GM18907 (cell line): ENCODE measurements around the gene PANX2.
"Not testable (repeated sequence)": the region's sequence is repeated elsewhere in the genome, so short reads cannot be mapped to it uniquely, and the experiment has no call there.

Source experiments
- ATAC-seq: cut with Tn5 transposase; IDR thresholded peaks from one replicate; pipeline ENCODE4 v1.9.1; 2021; ENCODE audit warnings: mild to moderate bottlenecking, moderate library complexity; ENCODE audit not compliant: unreplicated experiment

Gene PANX2

GRCh38 chr22:50197000-50197800 is 26.7 kb downstream of the PANX2 start:
- ATAC-seq: no peak

GRCh38 chr22:50197856-50198623 is 27.5 kb downstream of the PANX2 start:
- ATAC-seq: no peak

GRCh38 chr22:50198624-50199017 is 28.1 kb downstream of the PANX2 start:
- ATAC-seq: no peak

- no peak for ATAC-seq
Measured at GRCh38 chr22:50199251-50199721, 28.8 kb downstream of the PANX2 start.

- no peak for ATAC-seq
Measured at GRCh38 chr22:50199829-50200460, 29.4 kb downstream of the PANX2 start.

GRCh38 chr22:50200461-50201190 is 30.1 kb downstream of the PANX2 start, which contains the start of gene SELENOO:
Gene SELENOO (plus strand): TSS chr22:50201011. CDS start chr22:50201037, 26 bp downstream.
- ATAC-seq: peak; percentile 63

GRCh38 chr22:50201191-50202129 is 30.9 kb downstream of the PANX2 start:
- peak; percentile 24 for ATAC-seq

GRCh38 chr22:50202130-50202666 is 31.7 kb downstream of the PANX2 start:
- no peak for ATAC-seq

- no peak for ATAC-seq
Measured at GRCh38 chr22:50203288-50203687, 32.8 kb downstream of the PANX2 start.

GRCh38 chr22:50204571-50204970 is 34.0 kb downstream of the PANX2 start:
- ATAC-seq: no peak

GRCh38 chr22:50204998-50205397 is 34.5 kb downstream of the PANX2 start:
- ATAC-seq: not testable (repeated sequence)

- no peak for ATAC-seq
Measured at GRCh38 chr22:50205781-50206569, 35.4 kb downstream of the PANX2 start.

- ATAC-seq: no peak
Measured at GRCh38 chr22:50206599-50206998, 36.1 kb downstream of the PANX2 start.

GRCh38 chr22:50207383-50208140 is 37.0 kb downstream of the PANX2 start:
- ATAC-seq: no peak

GRCh38 chr22:50208430-50208938 is 38.0 kb downstream of the PANX2 start:
- ATAC-seq: no peak

- ATAC-seq: no peak
Measured at GRCh38 chr22:50208939-50209892, 38.7 kb downstream of the PANX2 start.
